Measurements from ENCODE around the gene WFIKKN2.

Gene WFIKKN2

GRCh38 chr17:50831471-50831928, 3.9 kb upstream of the WFIKKN2 start:
- no peak overlapping the region for H4K8ac ChIP-seq (ENCODE audit: low read length)
- no peak overlapping the region for H2BK15ac ChIP-seq (ENCODE audit: low read depth, poor library complexity, severe bottlenecking)
- H3K79me1 ChIP-seq (replicated peaks; ENCODE audit: low read length, poor library complexity, severe bottlenecking) = no peaks in the 10 kb centered on the region
- no peak for DNase-seq
- H4K91ac ChIP-seq (ENCODE audit: low read length) = no peak overlapping the region
- H3K9ac ChIP-seq (ENCODE audit: low read length) = no peak overlapping the region
- H3K14ac ChIP-seq (ENCODE audit: low read length in 2 of 2) = peak overlapping the region in 1 of 2 experiments; percentile 53
- no peak overlapping the region for H2BK120ac ChIP-seq (ENCODE audit: low read depth, low read length)
- no peak overlapping the region for H3K4me3 ChIP-seq (ENCODE audit: insufficient read depth in 1 of 2, low read depth in 1 of 2, low read length in 2 of 2)
- peaks cover 21 to 38% of the 10 kb centered on the region in 2 experiments for H3K27me3 ChIP-seq (ENCODE audit: control insufficient read depth in 1 of 2, insufficient read depth in 1 of 2, low read length in 2 of 2)
- 52% methylated on average over 8 of the region's 11 CpGs for WGBS
- H2BK5ac ChIP-seq (ENCODE audit: low read depth, low read length, poor library complexity, severe bottlenecking) = no peak overlapping the region
- no peak overlapping the region for H3K4ac ChIP-seq (ENCODE audit: low read depth in 1 of 2, low read length in 2 of 2)
- no peaks in the 10 kb centered on the region for H3K9me3 ChIP-seq (ENCODE audit: control insufficient read depth, low read length)
- no peaks in the 10 kb centered on the region for H3K36me3 ChIP-seq (ENCODE audit: control insufficient read depth in 1 of 2, insufficient read depth in 2 of 2, low read depth in 1 of 2, low read length in 2 of 2)
- no peak overlapping the region for H2AK5ac ChIP-seq (ENCODE audit: low read length, severe bottlenecking)
- H3K18ac ChIP-seq (ENCODE audit: low read depth in 1 of 2, low read length in 2 of 2) = no peak overlapping the region
- H2AFZ ChIP-seq (ENCODE audit: low read depth, low read length) = no peak overlapping the region
- H3K27ac ChIP-seq (ENCODE audit: low read length, poor library complexity, severe bottlenecking) = no peak overlapping the region
- H2BK12ac ChIP-seq (ENCODE audit: low read length in 2 of 2) = no peak overlapping the region
- H3K23ac ChIP-seq (ENCODE audit: low read length in 2 of 2) = no peak overlapping the region
- peaks cover 24% of the 10 kb centered on the region for H3K4me1 ChIP-seq (ENCODE audit: control insufficient read depth, insufficient read depth, low read depth, low read length)
- no peak overlapping the region for H3K4me2 ChIP-seq (ENCODE audit: low read length, poor library complexity, severe bottlenecking)

- no peak overlapping the region for H2BK120ac ChIP-seq (ENCODE audit: low read depth, low read length)
- no peak overlapping the region for H2BK5ac ChIP-seq (ENCODE audit: low read depth, low read length, poor library complexity, severe bottlenecking)
- no peak overlapping the region for H3K4me2 ChIP-seq (ENCODE audit: low read length, poor library complexity, severe bottlenecking)
- no peak overlapping the region for H3K4me3 ChIP-seq (ENCODE audit: insufficient read depth in 1 of 2, low read depth in 1 of 2, low read length in 2 of 2)
- no peak overlapping the region for H4K91ac ChIP-seq (ENCODE audit: low read length)
- no peak overlapping the region for H3K18ac ChIP-seq (ENCODE audit: low read depth in 1 of 2, low read length in 2 of 2)
- no peak overlapping the region for H2BK12ac ChIP-seq (ENCODE audit: low read length in 2 of 2)
- H2BK15ac ChIP-seq (ENCODE audit: low read depth, poor library complexity, severe bottlenecking) = no peak overlapping the region
- no peaks in the 10 kb centered on the region for H3K36me3 ChIP-seq (ENCODE audit: control insufficient read depth in 1 of 2, insufficient read depth in 2 of 2, low read depth in 1 of 2, low read length in 2 of 2)
- no peak overlapping the region for H3K27ac ChIP-seq (ENCODE audit: low read length, poor library complexity, severe bottlenecking)
- no peak overlapping the region for H3K14ac ChIP-seq (ENCODE audit: low read length in 2 of 2)
- no peak overlapping the region for H3K23ac ChIP-seq (ENCODE audit: low read length in 2 of 2)
- H3K4ac ChIP-seq (ENCODE audit: low read depth in 1 of 2, low read length in 2 of 2) = no peak overlapping the region
- no peak for DNase-seq
- no peak overlapping the region for H2AFZ ChIP-seq (ENCODE audit: low read depth, low read length)
- 89% methylated on average over 12 of the region's 12 CpGs for WGBS
- H3K79me1 ChIP-seq (replicated peaks; ENCODE audit: low read length, poor library complexity, severe bottlenecking) = no peaks in the 10 kb centered on the region
- H4K8ac ChIP-seq (ENCODE audit: low read length) = no peak overlapping the region
- H2AK5ac ChIP-seq (ENCODE audit: low read length, severe bottlenecking) = no peak overlapping the region
- H3K9me3 ChIP-seq (ENCODE audit: control insufficient read depth, low read length) = no peaks in the 10 kb centered on the region
- H3K9ac ChIP-seq (ENCODE audit: low read length) = no peak overlapping the region
- H3K27me3 ChIP-seq (ENCODE audit: control insufficient read depth in 1 of 2, insufficient read depth in 1 of 2, low read length in 2 of 2) = peaks cover 21 to 41% of the 10 kb centered on the region in 2 experiments
- H3K4me1 ChIP-seq (ENCODE audit: control insufficient read depth, insufficient read depth, low read depth, low read length) = peaks cover 24% of the 10 kb centered on the region
Observed at GRCh38 chr17:50832267-50832863, 3.0 kb upstream of the WFIKKN2 start.

- no peak overlapping the region for H2BK15ac ChIP-seq (ENCODE audit: low read depth, poor library complexity, severe bottlenecking)
- no peaks in the 10 kb centered on the region for H3K9me3 ChIP-seq (ENCODE audit: control insufficient read depth, low read length)
- no peak overlapping the region for H3K4me3 ChIP-seq (ENCODE audit: insufficient read depth in 1 of 2, low read depth in 1 of 2, low read length in 2 of 2)
- no peak overlapping the region for H2AFZ ChIP-seq (ENCODE audit: low read depth, low read length)
- H3K23ac ChIP-seq (ENCODE audit: low read length in 2 of 2) = no peak overlapping the region
- DNase-seq = no peak
- no peak overlapping the region for H4K8ac ChIP-seq (ENCODE audit: low read length)
- H3K27ac ChIP-seq (ENCODE audit: low read length, poor library complexity, severe bottlenecking) = no peak overlapping the region
- no peak overlapping the region for H2AK5ac ChIP-seq (ENCODE audit: low read length, severe bottlenecking)
- no peak overlapping the region for H3K4ac ChIP-seq (ENCODE audit: low read depth in 1 of 2, low read length in 2 of 2)
- H3K79me1 ChIP-seq (replicated peaks; ENCODE audit: low read length, poor library complexity, severe bottlenecking) = no peaks in the 10 kb centered on the region
- H2BK120ac ChIP-seq (ENCODE audit: low read depth, low read length) = no peak overlapping the region
- H3K14ac ChIP-seq (ENCODE audit: low read length in 2 of 2) = no peak overlapping the region
- H3K4me2 ChIP-seq (ENCODE audit: low read length, poor library complexity, severe bottlenecking) = no peak overlapping the region
- H3K4me1 ChIP-seq (ENCODE audit: control insufficient read depth, insufficient read depth, low read depth, low read length) = peaks cover 24% of the 10 kb centered on the region
- H3K9ac ChIP-seq (ENCODE audit: low read length) = no peak overlapping the region
- no peaks in the 10 kb centered on the region for H3K36me3 ChIP-seq (ENCODE audit: control insufficient read depth in 1 of 2, insufficient read depth in 2 of 2, low read depth in 1 of 2, low read length in 2 of 2)
- H3K27me3 ChIP-seq (ENCODE audit: control insufficient read depth in 1 of 2, insufficient read depth in 1 of 2, low read length in 2 of 2) = peaks cover 21 to 35% of the 10 kb centered on the region in 2 experiments
- 77% methylated on average over 13 of the region's 13 CpGs for WGBS
- no peak overlapping the region for H4K91ac ChIP-seq (ENCODE audit: low read length)
- H3K18ac ChIP-seq (ENCODE audit: low read depth in 1 of 2, low read length in 2 of 2) = no peak overlapping the region
- H2BK5ac ChIP-seq (ENCODE audit: low read depth, low read length, poor library complexity, severe bottlenecking) = no peak overlapping the region
- no peak overlapping the region for H2BK12ac ChIP-seq (ENCODE audit: low read length in 2 of 2)
Observed at GRCh38 chr17:50832864-50833381, 2.5 kb upstream of the WFIKKN2 start.

GRCh38 chr17:50833510-50834428, 1.6 kb upstream of the WFIKKN2 start:
- no peak overlapping the region for H4K91ac ChIP-seq (ENCODE audit: low read length)
- H3K9me3 ChIP-seq (ENCODE audit: control insufficient read depth, low read length) = no peaks in the 10 kb centered on the region
- no peak overlapping the region for H2BK15ac ChIP-seq (ENCODE audit: low read depth, poor library complexity, severe bottlenecking)
- DNase-seq = no peak
- H3K18ac ChIP-seq (ENCODE audit: low read depth in 1 of 2, low read length in 2 of 2) = no peak overlapping the region
- no peak overlapping the region for H3K14ac ChIP-seq (ENCODE audit: low read length in 2 of 2)
- H2AK5ac ChIP-seq (ENCODE audit: low read length, severe bottlenecking) = no peak overlapping the region
- no peak overlapping the region for H2BK120ac ChIP-seq (ENCODE audit: low read depth, low read length)
- no peak overlapping the region for H2BK5ac ChIP-seq (ENCODE audit: low read depth, low read length, poor library complexity, severe bottlenecking)
- peaks cover 24% of the 10 kb centered on the region for H3K4me1 ChIP-seq (ENCODE audit: control insufficient read depth, insufficient read depth, low read depth, low read length)
- no peak overlapping the region for H3K4me3 ChIP-seq (ENCODE audit: insufficient read depth in 1 of 2, low read depth in 1 of 2, low read length in 2 of 2)
- H3K4ac ChIP-seq (ENCODE audit: low read depth in 1 of 2, low read length in 2 of 2) = no peak overlapping the region
- H3K27me3 ChIP-seq (ENCODE audit: control insufficient read depth in 1 of 2, insufficient read depth in 1 of 2, low read length in 2 of 2) = peaks cover 21 to 34% of the 10 kb centered on the region in 2 experiments
- WGBS = 88% methylated on average over 38 of the region's 38 CpGs
- no peak overlapping the region for H2AFZ ChIP-seq (ENCODE audit: low read depth, low read length)
- no peak overlapping the region for H2BK12ac ChIP-seq (ENCODE audit: low read length in 2 of 2)
- no peaks in the 10 kb centered on the region for H3K36me3 ChIP-seq (ENCODE audit: control insufficient read depth in 1 of 2, insufficient read depth in 2 of 2, low read depth in 1 of 2, low read length in 2 of 2)
- H3K4me2 ChIP-seq (ENCODE audit: low read length, poor library complexity, severe bottlenecking) = no peak overlapping the region
- H3K23ac ChIP-seq (ENCODE audit: low read length in 2 of 2) = no peak overlapping the region
- no peak overlapping the region for H3K27ac ChIP-seq (ENCODE audit: low read length, poor library complexity, severe bottlenecking)
- no peak overlapping the region for H3K9ac ChIP-seq (ENCODE audit: low read length)
- no peaks in the 10 kb centered on the region for H3K79me1 ChIP-seq (replicated peaks; ENCODE audit: low read length, poor library complexity, severe bottlenecking)
- no peak overlapping the region for H4K8ac ChIP-seq (ENCODE audit: low read length)
